Natural killer cell (primary cell): ENCODE data around the gene HSPA9. TPM values are rescaled to one million over a fixed set of nuclear protein-coding genes. Genes with fewer than 3 reads are reported as not detected.
A peak's percentile ranks its signal among the peaks of the same experiment; 100 is the strongest.

Experiments used
- ATAC-seq, 3 donors: fragments of 150-1000 bp in 2 of 3; fragments of 200-7000 bp in 1 of 3; cut with Tn5 transposase; 1 replicate in 1 of 3; 2 replicates in 2 of 3; pipeline ENCODE4 v1.10.0; 2021; ENCODE audit warnings: mild to moderate bottlenecking in 2 of 3, moderate library complexity in 2 of 3
- DNase-seq, 2 donors: peaks; one replicate each; pipeline versions ENCODE4 v3.0.0 to v3.0.0-alpha.2; 2013 to 2021; ENCODE audit warnings: mixed read lengths in 1 of 2
- H3K27ac ChIP-seq: one replicate; pipeline ENCODE4 v1.5.1; 2013; ENCODE audit warnings: mild to moderate bottlenecking, low read length
- H3K27me3 ChIP-seq: one replicate; pipeline ENCODE4 v1.6.1; 2013; ENCODE audit warnings: low read length; ENCODE audit not compliant: control insufficient read depth, insufficient read depth
- H3K36me3 ChIP-seq: one replicate; pipeline ENCODE4 v1.6.1; 2013; ENCODE audit warnings: low read length; ENCODE audit not compliant: control insufficient read depth, insufficient read depth
- H3K4me1 ChIP-seq: one replicate; pipeline ENCODE4 v1.6.1; 2013; ENCODE audit warnings: low read length; ENCODE audit not compliant: control insufficient read depth, insufficient read depth
- H3K4me3 ChIP-seq: one replicate; pipeline ENCODE4 v1.5.1; 2013; ENCODE audit warnings: low read length
- H3K9me3 ChIP-seq: one replicate; pipeline ENCODE4 v1.6.1; 2013; ENCODE audit warnings: low read length; ENCODE audit not compliant: control insufficient read depth, insufficient read depth
- H3K27ac Mint-ChIP-seq, 2 donors: one replicate each; pipeline ENCODE4 v1.8.0; 2022; ENCODE audit warnings: mild to moderate bottlenecking in 2 of 2, mixed read lengths in 2 of 2, moderate library complexity in 1 of 2
- H3K27me3 Mint-ChIP-seq, 2 donors: one replicate each; pipeline ENCODE4 v1.8.0; 2022; ENCODE audit warnings: low read depth in 2 of 2, mixed read lengths in 2 of 2
- H3K36me3 Mint-ChIP-seq: one replicate; pipeline ENCODE4 v1.8.0; 2022; ENCODE audit warnings: mixed read lengths
- H3K4me1 Mint-ChIP-seq, 2 donors: one replicate each; pipeline ENCODE4 v1.8.0; 2022; ENCODE audit warnings: mixed read lengths in 2 of 2
- H3K4me3 Mint-ChIP-seq: one replicate; pipeline ENCODE4 v1.8.0; 2022; ENCODE audit warnings: mild to moderate bottlenecking, moderate library complexity, mixed read lengths
- H3K9me3 Mint-ChIP-seq, 2 donors: one replicate each; pipeline ENCODE4 v1.8.0; 2022; ENCODE audit warnings: mixed read lengths in 2 of 2
- CTCF ChIP-seq: fragments of 200-600 bp; IDR thresholded peaks from one replicate; pipeline ENCODE4 v1.8.0; 2022; ENCODE audit warnings: antibody characterized with exemption
- WGBS: methylation state at CpG from one replicate; pipeline ENCODE4 v1.1.7; 2013; ENCODE audit warnings: missing lambda C conversion rate; ENCODE audit not compliant: insufficient coverage; 5-methylcytosine and 5-hydroxymethylcytosine counted together
- intact Hi-C: fragments of 100-400 bp; cut with micrococcal nuclease; formaldehyde crosslinking; loops from one replicate; pipeline ENCODE4 v1.14.2; 2022
- total RNA-seq, 4 donors: library from RNA; stranded (reverse); fragments of 120-200 nt in 1 of 4; gene quantifications; one replicate each; pipeline versions ENCODE4 v1.2.3 to v1.2.4, GENCODE V29; 2013 to 2022

HSPA9 gene
- total RNA-seq, 3 donors from 2014 or later (not counting 1 experiment from before 2014, with no cell fraction given), result 272 to 308 (median 308) TPM

GRCh38 chr5:138573949-138574670 lies 1.1 kb downstream of the HSPA9 start:
- no peak for TF ChIP-seq CTCF
- peaks cover 14% of the 10 kb centered on the region for H3K4me1 ChIP-seq
- Mint-ChIP-seq H3K9me3 (peaks cover 0 to 2% of the 10 kb centered on the region in 2 donors), H3K27ac (peak overlapping the region; percentile 100), H3K4me1 (peaks cover 23 to 37% of the 10 kb centered on the region in 2 donors), H3K4me3 (peak overlapping the region; percentile 98), H3K36me3 (peaks cover 1% of the 10 kb centered on the region), H3K27me3 (no peaks in the 10 kb centered on the region)
- no peaks in the 10 kb centered on the region for H3K9me3 ChIP-seq
- intact Hi-C loops, result loop anchor here (10.0 kb wide), 2 partner anchors 621 to 721 kb away; partner anchors contain the start of genes MATR3 and SIL1
- peak overlapping the region; percentile 98 for H3K27ac ChIP-seq
- 87% methylated on average over 7 of the region's 9 CpGs for WGBS
- no peak for ATAC-seq
- H3K4me3 ChIP-seq, result peak overlapping the region; percentile 86
- no peaks in the 10 kb centered on the region for H3K27me3 ChIP-seq
- DNase-seq, result no peak
- H3K36me3 ChIP-seq, result peaks cover 41% of the 10 kb centered on the region

- Histone ChIP-seq H3K9me3 (no peaks in the 10 kb centered on the region), H3K4me3 (no peak overlapping the region), H3K27ac (no peak overlapping the region), H3K27me3 (no peaks in the 10 kb centered on the region), H3K36me3 (peaks cover 50% of the 10 kb centered on the region), H3K4me1 (peaks cover 15% of the 10 kb centered on the region)
- Mint-ChIP-seq H3K27ac (peak overlapping the region; percentile 100), H3K9me3 (peaks cover 0 to 2% of the 10 kb centered on the region in 2 donors), H3K27me3 (no peaks in the 10 kb centered on the region), H3K4me3 (no peak overlapping the region), H3K4me1 (peaks cover 31 to 45% of the 10 kb centered on the region in 2 donors), H3K36me3 (peaks cover 8% of the 10 kb centered on the region)
- DNase-seq (no peak), ATAC-seq (no peak)
- no peak for TF ChIP-seq CTCF
- intact Hi-C loops, result loop anchor here (10.0 kb wide), 2 partner anchors 622 to 722 kb away; partner anchors contain the start of genes MATR3 and SIL1
- WGBS, result 84% methylated on average over 8 of the region's 8 CpGs
Observed at GRCh38 chr5:138573223-138573622, 2.0 kb downstream of the HSPA9 start.

DNA sequence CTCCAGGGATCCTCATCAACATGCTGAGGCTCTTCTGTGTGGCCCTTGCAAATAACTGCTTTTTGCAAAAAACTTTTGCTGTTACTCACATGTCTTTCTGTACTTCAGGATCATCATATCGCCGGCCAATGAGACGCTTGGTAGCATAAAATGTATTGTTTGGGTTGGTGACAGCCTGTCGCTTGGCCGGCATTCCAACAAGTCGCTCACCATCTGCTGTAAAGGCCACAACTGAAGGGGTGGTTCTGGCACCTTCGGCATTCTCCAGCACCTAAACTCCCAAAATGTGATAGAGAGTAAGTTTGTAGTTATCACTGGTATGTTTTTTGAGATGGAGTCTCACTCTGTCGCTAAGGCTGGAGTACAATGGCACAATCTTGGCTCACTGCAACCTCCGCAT lies 4.3 kb downstream of the HSPA9 start:
- Mint-ChIP-seq H3K27ac (no peak overlapping the region), H3K27me3 (no peaks in the 10 kb centered on the region), H3K4me1 (peaks cover 45 to 59% of the 10 kb centered on the region in 2 donors), H3K4me3 (no peak overlapping the region), H3K9me3 (peaks cover 0 to 1% of the 10 kb centered on the region in 2 donors), H3K36me3 (peaks cover 18% of the 10 kb centered on the region)
- no peak for TF ChIP-seq CTCF
- intact Hi-C loops, result loop anchor here (10.0 kb wide), 2 partner anchors 624 to 724 kb away; partner anchors contain the start of genes MATR3 and SIL1
- 99% methylated on average over 9 of the region's 9 CpGs for WGBS
- no peaks in the 10 kb centered on the region for H3K9me3 ChIP-seq
- no peak overlapping the region for H3K4me3 ChIP-seq
- H3K27me3 ChIP-seq, result no peaks in the 10 kb centered on the region
- peaks cover 72% of the 10 kb centered on the region for H3K36me3 ChIP-seq
- peaks cover 33% of the 10 kb centered on the region for H3K4me1 ChIP-seq
- DNase-seq (no peak), ATAC-seq (no peak)
- H3K27ac ChIP-seq, result no peak overlapping the region
